Activated T-cell treated with anti-CD3 and anti-CD28 coated beads for 1 hour (primary cell): Measurements from ENCODE around the gene MYZAP.

Source experiments
- DNase-seq: peaks from one replicate; pipeline ENCODE4 v3.0.0-alpha.2; 2020; ENCODE audit warnings: low read depth

MYZAP gene

GRCh38 chr15:57662091-57662744 is 70.5 kb downstream of the MYZAP start:
- no peak for DNase-seq

GRCh38 chr15:57662802-57663201 is 71.1 kb downstream of the MYZAP start:
- no peak for DNase-seq

GRCh38 chr15:57663262-57663661 is 71.6 kb downstream of the MYZAP start:
- DNase-seq = no peak

- no peak for DNase-seq
Measured at GRCh38 chr15:57665194-57665593, 73.5 kb downstream of the MYZAP start.

GRCh38 chr15:57665939-57666338 is 74.2 kb downstream of the MYZAP start:
- DNase-seq = no peak

GRCh38 chr15:57667171-57667849 is 75.6 kb downstream of the MYZAP start:
- DNase-seq = no peak

GRCh38 chr15:57668016-57668415 is 76.3 kb downstream of the MYZAP start:
- no peak for DNase-seq

GRCh38 chr15:57671636-57672035 is 79.9 kb downstream of the MYZAP start:
- DNase-seq = no peak

GRCh38 chr15:57675481-57676181 is 83.9 kb downstream of the MYZAP start:
- DNase-seq = no peak

GRCh38 chr15:57676585-57676984 is 84.9 kb downstream of the MYZAP start:
- DNase-seq = no peak

GRCh38 chr15:57677204-57677603 is 85.5 kb downstream of the MYZAP start:
- DNase-seq = no peak

- no peak for DNase-seq
Measured at GRCh38 chr15:57680021-57680420, 88.3 kb downstream of the MYZAP start.

- DNase-seq = no peak
Measured at GRCh38 chr15:57681011-57681410, 89.3 kb downstream of the MYZAP start.

GRCh38 chr15:57683481-57683880 is 91.8 kb downstream of the MYZAP start:
- DNase-seq = no peak

GRCh38 chr15:57684491-57685151 is 92.9 kb downstream of the MYZAP start:
- no peak for DNase-seq

GRCh38 chr15:57685306-57686095 is 93.8 kb downstream of the MYZAP start:
- DNase-seq = no peak

GRCh38 chr15:57686657-57687056 is 95.0 kb downstream of the MYZAP start:
- DNase-seq = no peak

GRCh38 chr15:57690341-57690966 is 98.8 kb downstream of the MYZAP start:
- DNase-seq = no peak

GRCh38 chr15:57691082-57691481 is 99.4 kb downstream of the MYZAP start:
- DNase-seq = no peak

GRCh38 chr15:57692709-57693108 is 101.0 kb downstream of the MYZAP start:
- no peak for DNase-seq

GRCh38 chr15:57694279-57694678 is 102.6 kb downstream of the MYZAP start:
- DNase-seq = no peak
